ENCODE data around the gene FEZF1.

Gene FEZF1

DNA sequence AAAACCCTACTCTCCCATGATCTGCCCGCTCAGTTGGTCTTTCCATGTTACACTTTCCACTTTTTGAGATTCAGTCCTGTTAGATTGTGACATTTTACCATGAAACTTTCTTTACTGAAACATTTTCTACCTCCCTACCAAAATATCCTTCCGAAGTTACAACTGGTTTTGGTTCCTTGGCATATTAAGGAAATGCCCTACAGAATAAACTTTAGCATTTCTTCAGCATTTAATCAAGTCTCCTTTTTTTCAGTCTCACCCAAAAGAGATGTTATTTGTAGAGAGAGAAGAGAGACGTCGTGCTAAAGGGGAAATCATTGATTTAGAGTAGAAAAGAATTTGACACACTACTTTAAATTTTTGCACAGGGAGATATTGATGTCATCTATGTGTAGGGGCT is 9.7 kb upstream of the FEZF1 start:
- no peak overlapping the region for H3K4me3 ChIP-seq (ENCODE audit: low read depth, low read length)
- TF ChIP-seq CTCF (IDR thresholded peaks at IDR 0.05; ENCODE audit: borderline replicate concordance, insufficient read depth, low read depth, low read length): no peak

DNA sequence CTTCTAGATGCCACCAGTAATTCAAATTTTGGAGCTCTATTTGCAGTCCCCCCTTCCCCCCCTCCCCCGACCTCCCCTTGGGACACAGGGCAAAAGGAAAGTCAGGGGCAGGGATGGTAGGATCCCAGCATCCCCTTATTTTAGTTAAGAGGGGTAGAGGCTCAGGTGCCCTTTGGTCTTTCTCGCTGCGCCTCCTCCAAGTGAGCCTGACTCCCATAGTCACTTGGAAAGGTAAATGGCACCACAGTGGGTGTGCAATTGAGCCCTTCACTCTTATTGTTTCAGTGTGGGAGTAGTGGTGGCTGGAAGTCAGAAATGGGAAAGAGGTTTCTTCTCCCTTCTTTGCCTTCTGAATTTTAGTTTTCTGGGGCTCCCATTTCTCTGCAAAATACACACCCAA is 8.2 kb upstream of the FEZF1 start:
- no peak for TF ChIP-seq CTCF (IDR thresholded peaks at IDR 0.05; ENCODE audit: borderline replicate concordance, insufficient read depth, low read depth, low read length)
- H3K4me3 ChIP-seq (ENCODE audit: low read depth, low read length): no peak overlapping the region

- no peak overlapping the region for H3K4me3 ChIP-seq (ENCODE audit: low read depth, low read length)
- TF ChIP-seq CTCF (IDR thresholded peaks at IDR 0.05; ENCODE audit: borderline replicate concordance, insufficient read depth, low read depth, low read length): no peak
Measured at GRCh38 chr7:122311734-122312450, 7.3 kb upstream of the FEZF1 start.

GRCh38 chr7:122311050-122311700 is 6.6 kb upstream of the FEZF1 start:
- no peak for TF ChIP-seq CTCF (IDR thresholded peaks at IDR 0.05; ENCODE audit: borderline replicate concordance, insufficient read depth, low read depth, low read length)
- H3K4me3 ChIP-seq (ENCODE audit: low read depth, low read length): no peak overlapping the region

DNA sequence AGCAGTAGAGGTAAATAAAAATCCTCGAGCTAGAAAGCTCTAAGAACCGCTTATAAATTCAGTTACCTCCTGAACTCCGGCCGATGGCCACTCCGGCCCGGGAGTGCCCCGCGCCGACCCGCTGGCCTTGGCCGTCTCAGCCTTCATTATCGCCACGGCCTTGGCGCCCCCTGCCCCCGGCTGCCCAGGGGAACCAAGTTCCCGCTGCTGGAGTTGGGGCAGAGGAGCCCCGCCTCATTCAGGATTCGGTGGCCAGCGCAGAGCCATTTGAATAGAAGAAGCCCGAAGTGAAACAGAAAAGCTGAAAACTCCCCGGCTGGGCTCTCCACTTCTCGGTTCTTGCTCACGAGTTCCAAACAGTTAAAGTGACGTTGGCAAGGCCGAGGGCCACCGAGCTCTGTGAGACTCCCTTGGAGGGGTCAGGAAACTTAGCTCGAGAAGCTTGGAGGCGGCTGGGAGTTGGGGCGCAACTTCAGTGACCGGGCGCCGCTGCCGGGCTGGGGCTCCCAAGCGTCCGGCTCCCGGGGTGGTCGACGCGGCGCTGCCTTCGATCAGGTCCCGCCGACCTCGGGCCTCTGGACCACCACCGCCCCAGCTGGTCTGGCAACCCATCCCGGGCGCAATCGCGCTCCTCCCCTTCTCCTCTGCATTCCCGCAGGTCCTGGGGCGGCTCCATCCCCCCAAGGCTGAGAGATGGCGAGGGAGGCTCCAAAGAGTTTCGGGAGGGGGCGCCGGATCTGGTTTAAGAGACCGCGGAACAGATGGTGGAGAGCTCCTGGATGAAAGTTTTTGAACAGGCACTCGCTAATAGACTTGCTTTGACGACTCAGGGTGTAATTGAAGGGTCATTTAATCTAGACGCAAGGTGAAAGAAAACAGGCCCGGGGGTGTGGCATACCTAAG is 5.8 kb upstream of the FEZF1 start:
- TF ChIP-seq CTCF (IDR thresholded peaks at IDR 0.05; ENCODE audit: borderline replicate concordance, insufficient read depth, low read depth, low read length): no peak
- H3K4me3 ChIP-seq (ENCODE audit: low read depth, low read length): no peak overlapping the region

GRCh38 chr7:122309421-122309820 is 4.9 kb upstream of the FEZF1 start:
- TF ChIP-seq CTCF (IDR thresholded peaks at IDR 0.05; ENCODE audit: borderline replicate concordance, insufficient read depth, low read depth, low read length): no peak
- H3K4me3 ChIP-seq (ENCODE audit: low read depth, low read length): no peak overlapping the region

Measured in GM12875 (cell line).